Measurements from ENCODE around the gene GPR158. TPM values are rescaled to one million over a fixed set of nuclear protein-coding genes. Genes with fewer than 3 reads are reported as not detected.

Gene GPR158
- total RNA-seq, 3 donors from 2014 or later (not counting 1 experiment from before 2014, with no cell fraction given) = not detected

- DNase-seq = no peak
- H3K27ac Mint-ChIP-seq = no peak overlapping the region
- no peak overlapping the region for H3K4me3 Mint-ChIP-seq
- no peaks in the 10 kb centered on the region for H3K4me1 Mint-ChIP-seq
- H3K27me3 Mint-ChIP-seq (ENCODE audit: low read depth in 2 of 2) = no peaks in the 10 kb centered on the region
- WGBS (ENCODE audit: insufficient coverage) = 86% methylated on average over 5 of the region's 5 CpGs
- peaks cover 2 to 5% of the 10 kb centered on the region in 2 donors for H3K9me3 Mint-ChIP-seq
- no peaks in the 10 kb centered on the region for H3K36me3 Mint-ChIP-seq
- no peak for ATAC-seq
- Histone ChIP-seq H3K4me3 (ENCODE audit: low read length) (no peak overlapping the region), H3K27me3 (ENCODE audit: control insufficient read depth, insufficient read depth, low read length) (no peaks in the 10 kb centered on the region), H3K4me1 (ENCODE audit: control insufficient read depth, insufficient read depth, low read length) (no peaks in the 10 kb centered on the region), H3K9me3 (ENCODE audit: control insufficient read depth, insufficient read depth, low read length) (no peaks in the 10 kb centered on the region), H3K27ac (ENCODE audit: low read length) (no peak overlapping the region), H3K36me3 (ENCODE audit: control insufficient read depth, insufficient read depth, low read length) (no peaks in the 10 kb centered on the region)
- intact Hi-C loops (cut with micrococcal nuclease) = no loop called here
- no peak for TF ChIP-seq CTCF (IDR thresholded peaks at IDR 0.05)
Measured at GRCh38 chr10:25555865-25556264, 381.1 kb downstream of the GPR158 start.

GRCh38 chr10:25556457-25556856 lies 381.7 kb downstream of the GPR158 start:
- no peaks in the 10 kb centered on the region for H3K9me3 ChIP-seq (ENCODE audit: control insufficient read depth, insufficient read depth, low read length)
- WGBS (ENCODE audit: insufficient coverage) = 88% methylated on average over 2 of the region's 5 CpGs
- H3K4me1 ChIP-seq (ENCODE audit: control insufficient read depth, insufficient read depth, low read length) = no peaks in the 10 kb centered on the region
- H3K27me3 ChIP-seq (ENCODE audit: control insufficient read depth, insufficient read depth, low read length) = no peaks in the 10 kb centered on the region
- DNase-seq = no peak
- Mint-ChIP-seq H3K4me3 (no peak overlapping the region), H3K9me3 (peaks cover 2 to 5% of the 10 kb centered on the region in 2 donors), H3K36me3 (no peaks in the 10 kb centered on the region), H3K27ac (no peak overlapping the region), H3K27me3 (ENCODE audit: low read depth in 2 of 2) (no peaks in the 10 kb centered on the region), H3K4me1 (no peaks in the 10 kb centered on the region)
- intact Hi-C loops (cut with micrococcal nuclease) = no loop called here
- no peak for ATAC-seq
- no peak overlapping the region for H3K4me3 ChIP-seq (ENCODE audit: low read length)
- TF ChIP-seq CTCF (IDR thresholded peaks at IDR 0.05) = no peak
- H3K36me3 ChIP-seq (ENCODE audit: control insufficient read depth, insufficient read depth, low read length) = no peaks in the 10 kb centered on the region
- H3K27ac ChIP-seq (ENCODE audit: low read length) = no peak overlapping the region

- WGBS (ENCODE audit: insufficient coverage) = 71% methylated on average over 3 of the region's 3 CpGs
- H3K27me3 Mint-ChIP-seq (ENCODE audit: low read depth in 2 of 2) = no peaks in the 10 kb centered on the region
- no peak for TF ChIP-seq CTCF (IDR thresholded peaks at IDR 0.05)
- no peaks in the 10 kb centered on the region for H3K27me3 ChIP-seq (ENCODE audit: control insufficient read depth, insufficient read depth, low read length)
- no peak overlapping the region for H3K4me3 Mint-ChIP-seq
- peaks cover 2 to 5% of the 10 kb centered on the region in 2 donors for H3K9me3 Mint-ChIP-seq
- H3K27ac ChIP-seq (ENCODE audit: low read length) = no peak overlapping the region
- no peaks in the 10 kb centered on the region for H3K36me3 ChIP-seq (ENCODE audit: control insufficient read depth, insufficient read depth, low read length)
- intact Hi-C loops (cut with micrococcal nuclease) = no loop called here
- no peaks in the 10 kb centered on the region for H3K9me3 ChIP-seq (ENCODE audit: control insufficient read depth, insufficient read depth, low read length)
- no peaks in the 10 kb centered on the region for H3K4me1 ChIP-seq (ENCODE audit: control insufficient read depth, insufficient read depth, low read length)
- no peak overlapping the region for H3K27ac Mint-ChIP-seq
- H3K4me3 ChIP-seq (ENCODE audit: low read length) = no peak overlapping the region
- no peaks in the 10 kb centered on the region for H3K36me3 Mint-ChIP-seq
- no peak for ATAC-seq
- DNase-seq = no peak
- no peaks in the 10 kb centered on the region for H3K4me1 Mint-ChIP-seq
Measured at GRCh38 chr10:25557136-25557535, 382.3 kb downstream of the GPR158 start.

GRCh38 chr10:25561758-25562157 lies 387.0 kb downstream of the GPR158 start:
- WGBS (ENCODE audit: insufficient coverage) = 93% methylated on average over 2 of the region's 2 CpGs
- no peaks in the 10 kb centered on the region for H3K36me3 Mint-ChIP-seq

More at GRCh38 chr10:25561758-25562157, 387.0 kb downstream of the GPR158 start:
- Mint-ChIP-seq H3K27me3 (ENCODE audit: low read depth in 2 of 2) (no peaks in the 10 kb centered on the region), H3K4me3 (no peak overlapping the region), H3K4me1 (no peaks in the 10 kb centered on the region), H3K9me3 (peaks cover 3 to 13% of the 10 kb centered on the region in 2 donors), H3K27ac (no peak overlapping the region)
- Histone ChIP-seq H3K9me3 (ENCODE audit: control insufficient read depth, insufficient read depth, low read length) (no peaks in the 10 kb centered on the region), H3K27me3 (ENCODE audit: control insufficient read depth, insufficient read depth, low read length) (no peaks in the 10 kb centered on the region), H3K4me3 (ENCODE audit: low read length) (no peak overlapping the region), H3K27ac (ENCODE audit: low read length) (no peak overlapping the region), H3K4me1 (ENCODE audit: control insufficient read depth, insufficient read depth, low read length) (no peaks in the 10 kb centered on the region), H3K36me3 (ENCODE audit: control insufficient read depth, insufficient read depth, low read length) (no peaks in the 10 kb centered on the region)
- intact Hi-C loops (cut with micrococcal nuclease) = no loop called here
- DNase-seq (no peak), ATAC-seq (no peak)
- no peak for TF ChIP-seq CTCF (IDR thresholded peaks at IDR 0.05)

Data from natural killer cell (primary cell).